Embryonic facial prominence (tissue), 1 donor: ENCODE measurements around the gene CD6.

ENCODE experiments used
- DNase-seq: peaks from one replicate; pipeline ENCODE4 v3.0.0-alpha.2; 2016; ENCODE audit errors: extremely low spot score

Gene CD6

GRCh38 chr11:61010466-61011228 is 39.2 kb downstream of the CD6 start:
- DNase-seq, result no peak

- DNase-seq, result no peak
Measured at GRCh38 chr11:61011229-61011870, 39.9 kb downstream of the CD6 start.

- no peak for DNase-seq
Measured at GRCh38 chr11:61011950-61012736, 40.7 kb downstream of the CD6 start.

GRCh38 chr11:61012737-61013215 is 41.3 kb downstream of the CD6 start:
- DNase-seq, result no peak

- no peak for DNase-seq
Measured at GRCh38 chr11:61018059-61018458, 46.6 kb downstream of the CD6 start.

GRCh38 chr11:61019037-61019831 is 47.8 kb downstream of the CD6 start:
- DNase-seq, result no peak

GRCh38 chr11:61019832-61020405 is 48.4 kb downstream of the CD6 start:
- no peak for DNase-seq

GRCh38 chr11:61020551-61021235 is 49.2 kb downstream of the CD6 start:
- no peak for DNase-seq

- no peak for DNase-seq
Measured at GRCh38 chr11:61021661-61022212, 50.3 kb downstream of the CD6 start.

- DNase-seq, result no peak
Measured at GRCh38 chr11:61022311-61023085, 51.0 kb downstream of the CD6 start.

GRCh38 chr11:61023086-61023965 is 51.8 kb downstream of the CD6 start:
- no peak for DNase-seq

- DNase-seq, result no peak
Measured at GRCh38 chr11:61023966-61024295, 52.5 kb downstream of the CD6 start.

- DNase-seq, result no peak
Measured at GRCh38 chr11:61024938-61025820, 53.7 kb downstream of the CD6 start.

- DNase-seq, result no peak
Measured at GRCh38 chr11:61025821-61026120, 54.3 kb downstream of the CD6 start.

- DNase-seq, result no peak
Measured at GRCh38 chr11:61026121-61027031, 54.9 kb downstream of the CD6 start.

GRCh38 chr11:61027141-61027840 is 55.8 kb downstream of the CD6 start:
- no peak for DNase-seq
